Parathyroid adenoma (tissue), 2 donors: ENCODE measurements around the gene DSE.

Source experiments
- H2AFZ ChIP-seq: fragments of 300-600 bp; sonication (generic); one replicate; pipeline ENCODE4 v1.7.0; 2017; ENCODE audit warnings: antibody characterized with exemption, mild to moderate bottlenecking
- H3K27ac ChIP-seq: fragments of 300-600 bp; sonication (generic); one replicate; pipeline ENCODE4 v1.7.0; 2017
- H3K27me3 ChIP-seq: fragments of 300-600 bp; sonication (generic); one replicate; pipeline ENCODE4 v1.7.0; 2017; ENCODE audit warnings: low read length; ENCODE audit not compliant: control insufficient read depth, insufficient read depth
- H3K36me3 ChIP-seq: fragments of 300-600 bp; sonication (generic); one replicate; pipeline ENCODE4 v1.7.0; 2017; ENCODE audit warnings: low read length; ENCODE audit not compliant: control insufficient read depth, insufficient read depth
- H3K4me1 ChIP-seq: fragments of 300-600 bp; sonication (generic); one replicate; pipeline ENCODE4 v1.7.0; 2017; ENCODE audit warnings: control low read depth
- H3K4me2 ChIP-seq: fragments of 300-600 bp; sonication (generic); one replicate; pipeline ENCODE4 v1.7.0; 2017; ENCODE audit warnings: low read length
- H3K4me3 ChIP-seq: fragments of 300-600 bp; sonication (generic); one replicate; pipeline ENCODE4 v1.7.0; 2017; ENCODE audit warnings: low read depth, low read length
- H3K79me2 ChIP-seq: fragments of 300-600 bp; sonication (generic); one replicate; pipeline ENCODE4 v1.7.0; 2017; ENCODE audit warnings: control low read depth
- H3K9ac ChIP-seq: fragments of 300-600 bp; sonication (generic); one replicate; pipeline ENCODE4 v1.7.0; 2017; ENCODE audit warnings: mild to moderate bottlenecking
- H3K9me3 ChIP-seq: fragments of 300-600 bp; sonication (generic); one replicate; pipeline ENCODE4 v1.7.0; 2017; ENCODE audit warnings: low read length; ENCODE audit not compliant: control insufficient read depth
- TF ChIP-seq, protein P1 (sequence below): fragments of 300-600 bp; sonication (generic); IDR thresholded peaks from one replicate; pipeline ENCODE4 v1.7.0; 2017; ENCODE audit warnings: antibody characterized with exemption, mild to moderate bottlenecking
- donor health status: primary hyperparathyroidism.

The DSE gene

DNA sequence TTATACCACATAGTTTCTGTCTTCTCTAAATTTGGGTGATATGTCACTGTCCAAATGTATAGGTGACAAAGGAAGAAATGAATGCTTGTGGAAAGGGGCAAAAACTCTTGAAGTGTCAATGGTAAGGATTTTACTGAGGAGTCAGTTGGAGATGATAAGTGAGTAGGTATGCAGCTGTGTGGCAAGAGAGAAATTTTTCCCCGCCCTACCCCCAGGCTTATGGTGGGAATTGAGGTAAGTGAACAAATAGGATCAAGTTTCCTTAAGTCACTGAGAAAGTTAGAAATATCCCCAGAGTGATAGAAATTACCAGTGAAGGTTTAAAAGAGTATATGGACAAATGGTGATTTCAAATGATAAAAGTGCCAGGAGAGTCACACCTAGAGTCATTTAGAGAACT lies 11.8 kb downstream of the DSE start:
- TF ChIP-seq, protein P1, sequence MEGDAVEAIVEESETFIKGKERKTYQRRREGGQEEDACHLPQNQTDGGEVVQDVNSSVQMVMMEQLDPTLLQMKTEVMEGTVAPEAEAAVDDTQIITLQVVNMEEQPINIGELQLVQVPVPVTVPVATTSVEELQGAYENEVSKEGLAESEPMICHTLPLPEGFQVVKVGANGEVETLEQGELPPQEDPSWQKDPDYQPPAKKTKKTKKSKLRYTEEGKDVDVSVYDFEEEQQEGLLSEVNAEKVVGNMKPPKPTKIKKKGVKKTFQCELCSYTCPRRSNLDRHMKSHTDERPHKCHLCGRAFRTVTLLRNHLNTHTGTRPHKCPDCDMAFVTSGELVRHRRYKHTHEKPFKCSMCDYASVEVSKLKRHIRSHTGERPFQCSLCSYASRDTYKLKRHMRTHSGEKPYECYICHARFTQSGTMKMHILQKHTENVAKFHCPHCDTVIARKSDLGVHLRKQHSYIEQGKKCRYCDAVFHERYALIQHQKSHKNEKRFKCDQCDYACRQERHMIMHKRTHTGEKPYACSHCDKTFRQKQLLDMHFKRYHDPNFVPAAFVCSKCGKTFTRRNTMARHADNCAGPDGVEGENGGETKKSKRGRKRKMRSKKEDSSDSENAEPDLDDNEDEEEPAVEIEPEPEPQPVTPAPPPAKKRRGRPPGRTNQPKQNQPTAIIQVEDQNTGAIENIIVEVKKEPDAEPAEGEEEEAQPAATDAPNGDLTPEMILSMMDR = no peak

GRCh38 chr6:116384727-116385458 lies 14.1 kb downstream of the DSE start:
- no peaks in the 10 kb centered on the region for H3K79me2 ChIP-seq
- H3K4me2 ChIP-seq = no peak overlapping the region
- no peak overlapping the region for H3K27ac ChIP-seq
- H3K9me3 ChIP-seq = no peaks in the 10 kb centered on the region
- no peaks in the 10 kb centered on the region for H3K36me3 ChIP-seq
- H3K27me3 ChIP-seq = no peaks in the 10 kb centered on the region
- TF ChIP-seq, protein P1 = no peak
- H3K4me3 ChIP-seq = no peak overlapping the region
- no peak overlapping the region for H3K9ac ChIP-seq
- H2AFZ ChIP-seq = no peak overlapping the region
- peaks cover 12% of the 10 kb centered on the region for H3K4me1 ChIP-seq

More for the DNA sequence above, 11.8 kb downstream of the DSE start:
- Histone ChIP-seq H3K4me1 (peaks cover 16% of the 10 kb centered on the region), H3K4me3 (no peak overlapping the region), H3K79me2 (peaks cover 4% of the 10 kb centered on the region), H3K36me3 (no peaks in the 10 kb centered on the region), H3K27ac (no peak overlapping the region), H3K4me2 (no peak overlapping the region), H3K9ac (no peak overlapping the region), H3K27me3 (no peaks in the 10 kb centered on the region), H3K9me3 (no peaks in the 10 kb centered on the region), H2AFZ (no peak overlapping the region)

DNA sequence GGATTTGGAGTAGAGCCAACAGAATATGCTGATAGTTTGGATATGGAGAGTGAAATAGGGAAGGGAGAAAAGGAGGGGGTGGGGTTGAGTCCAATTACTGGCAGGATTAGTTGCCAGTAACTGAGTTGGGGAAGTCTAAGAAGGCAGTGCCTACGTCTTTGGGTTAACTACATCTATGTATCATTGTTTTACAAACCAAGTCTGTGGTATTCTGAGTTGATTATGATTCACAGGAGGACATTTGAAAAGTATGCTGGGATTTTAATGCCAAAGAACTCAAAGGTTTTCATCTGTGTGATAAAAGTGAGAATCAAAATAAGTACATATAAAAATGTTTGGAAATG lies 14.7 kb downstream of the DSE start:
- no peak overlapping the region for H3K27ac ChIP-seq
- TF ChIP-seq, protein P1 = no peak
- no peaks in the 10 kb centered on the region for H3K36me3 ChIP-seq
- no peak overlapping the region for H3K4me2 ChIP-seq
- H3K4me1 ChIP-seq = peaks cover 12% of the 10 kb centered on the region
- no peaks in the 10 kb centered on the region for H3K27me3 ChIP-seq
- no peak overlapping the region for H2AFZ ChIP-seq
- H3K9me3 ChIP-seq = no peaks in the 10 kb centered on the region
- no peak overlapping the region for H3K9ac ChIP-seq
- H3K4me3 ChIP-seq = no peak overlapping the region
- no peaks in the 10 kb centered on the region for H3K79me2 ChIP-seq

GRCh38 chr6:116385921-116386320 lies 15.2 kb downstream of the DSE start:
- TF ChIP-seq, protein P1 = no peak
- Histone ChIP-seq H3K4me2 (no peak overlapping the region), H3K36me3 (no peaks in the 10 kb centered on the region), H3K79me2 (no peaks in the 10 kb centered on the region), H2AFZ (no peak overlapping the region), H3K27me3 (no peaks in the 10 kb centered on the region), H3K4me3 (no peak overlapping the region), H3K4me1 (peaks cover 12% of the 10 kb centered on the region), H3K27ac (no peak overlapping the region), H3K9me3 (no peaks in the 10 kb centered on the region), H3K9ac (no peak overlapping the region)
